Measurements from ENCODE around the gene SLC5A9.
"Not testable (repeated sequence)": the region's sequence is repeated elsewhere in the genome, so short reads cannot be mapped to it uniquely, and the experiment has no call there.

Gene SLC5A9

GRCh38 chr1:48242141-48242736 is 19.7 kb downstream of the SLC5A9 start:
- DNase-seq (ENCODE audit: low read depth) = no peak

DNA sequence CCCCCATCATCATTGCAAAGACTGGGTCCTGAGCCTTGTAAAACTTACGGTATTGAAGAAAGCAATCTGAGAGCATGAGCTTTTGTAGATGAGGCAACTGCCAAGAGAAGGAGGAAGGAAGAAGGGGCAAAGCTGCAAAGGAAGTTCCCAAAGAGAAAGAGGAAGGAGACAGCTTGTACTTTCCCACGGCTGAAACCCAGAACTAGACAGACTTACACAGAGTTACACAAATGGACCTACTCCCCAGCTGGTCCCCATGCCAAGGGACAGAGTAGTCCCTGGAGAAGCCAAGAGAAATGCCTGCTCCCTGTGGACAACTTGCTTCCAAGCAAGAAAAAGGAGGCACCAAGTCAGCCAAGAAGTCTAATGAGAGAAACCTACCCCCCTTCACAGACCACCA is 22.6 kb downstream of the SLC5A9 start:
- DNase-seq (ENCODE audit: low read depth) = no peak

- DNase-seq (ENCODE audit: low read depth) = no peak
Observed at GRCh38 chr1:48246727-48247126, 24.2 kb downstream of the SLC5A9 start.

DNA sequence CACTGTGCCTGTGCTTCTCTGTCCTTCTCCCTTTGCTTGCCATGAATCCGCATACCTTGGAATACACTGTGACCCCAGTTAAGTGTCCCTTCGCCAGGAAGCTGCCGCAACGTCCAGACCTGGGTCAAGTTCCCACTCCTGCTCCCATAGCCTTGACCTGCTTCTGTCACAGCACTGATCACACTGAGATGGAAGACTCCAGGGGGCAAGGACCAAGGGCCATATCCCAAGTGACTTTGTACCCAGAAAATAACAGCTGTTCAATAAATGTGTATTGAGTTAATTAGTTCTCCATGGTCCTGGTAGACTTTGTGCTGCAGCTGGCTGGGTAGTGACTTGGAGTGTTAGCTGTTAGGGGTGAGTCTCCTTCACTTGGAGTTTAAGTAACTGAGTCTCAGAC is 25.8 kb downstream of the SLC5A9 start:
- no peak for DNase-seq (ENCODE audit: low read depth)

DNA sequence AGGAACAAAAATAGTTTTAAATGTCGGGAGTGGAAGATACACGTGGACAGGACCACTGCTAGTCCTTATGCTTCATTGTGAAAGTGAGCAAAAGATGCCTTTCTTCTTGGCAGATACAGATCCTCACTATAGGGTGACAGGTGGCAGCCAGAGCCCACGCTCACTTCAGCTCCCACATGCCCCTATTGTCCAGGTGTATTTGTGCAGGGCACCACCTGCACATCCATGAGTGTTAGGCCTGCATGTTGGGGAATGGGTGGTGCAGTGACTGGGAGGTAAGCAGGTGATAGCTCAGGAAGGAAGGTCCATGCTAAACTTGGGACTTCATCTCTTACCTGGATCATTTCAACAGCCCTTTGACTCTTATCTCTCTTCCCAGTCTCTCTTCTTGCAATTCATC is 27.4 kb downstream of the SLC5A9 start:
- DNase-seq (ENCODE audit: low read depth) = no peak

DNA sequence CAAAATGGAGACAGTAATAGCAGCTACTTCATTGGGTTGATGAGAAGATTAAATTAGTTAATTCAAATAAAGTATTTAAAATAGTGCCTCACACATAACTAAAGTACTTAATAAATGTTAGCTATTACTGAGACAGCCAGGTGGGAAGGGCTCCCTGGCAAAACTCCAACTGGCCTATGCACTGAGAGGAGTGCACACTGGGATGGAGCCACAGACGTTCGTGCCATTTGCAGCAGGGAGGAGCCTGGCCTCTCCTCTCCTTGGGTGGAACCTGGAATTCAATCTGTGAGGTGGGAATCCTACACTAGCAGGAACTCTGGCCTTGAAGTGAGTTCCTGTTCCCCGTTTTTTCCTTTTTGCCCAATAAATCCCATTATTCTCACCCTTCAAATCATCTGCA is 28.1 kb downstream of the SLC5A9 start:
- DNase-seq (ENCODE audit: low read depth) = no peak

DNA sequence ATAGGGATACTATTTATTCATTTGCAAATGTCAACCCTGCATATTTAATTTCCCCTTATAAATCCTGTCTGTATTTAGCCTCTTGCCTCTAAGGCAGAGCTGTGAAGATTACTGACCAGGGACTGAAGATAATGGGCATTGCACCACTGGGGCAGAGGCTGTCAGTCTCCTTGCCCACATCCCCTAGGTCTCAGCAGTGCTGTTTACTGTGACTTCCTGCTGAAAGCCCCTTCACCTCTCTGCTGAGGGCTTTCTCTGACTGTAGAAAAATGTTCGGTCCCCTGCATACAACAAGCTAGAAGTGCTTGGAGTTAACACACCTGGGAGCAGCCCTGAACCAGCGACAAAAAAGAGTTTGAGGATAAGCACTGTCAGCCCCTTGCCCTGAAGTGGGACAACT is 28.8 kb downstream of the SLC5A9 start:
- no peak for DNase-seq (ENCODE audit: low read depth)

GRCh38 chr1:48251821-48252220 is 29.3 kb downstream of the SLC5A9 start:
- DNase-seq (ENCODE audit: low read depth) = no peak

- DNase-seq (ENCODE audit: low read depth) = no peak
Observed at GRCh38 chr1:48254254-48254653, 31.7 kb downstream of the SLC5A9 start.

GRCh38 chr1:48258106-48258505 is 35.6 kb downstream of the SLC5A9 start:
- no peak for DNase-seq (ENCODE audit: low read depth)

DNA sequence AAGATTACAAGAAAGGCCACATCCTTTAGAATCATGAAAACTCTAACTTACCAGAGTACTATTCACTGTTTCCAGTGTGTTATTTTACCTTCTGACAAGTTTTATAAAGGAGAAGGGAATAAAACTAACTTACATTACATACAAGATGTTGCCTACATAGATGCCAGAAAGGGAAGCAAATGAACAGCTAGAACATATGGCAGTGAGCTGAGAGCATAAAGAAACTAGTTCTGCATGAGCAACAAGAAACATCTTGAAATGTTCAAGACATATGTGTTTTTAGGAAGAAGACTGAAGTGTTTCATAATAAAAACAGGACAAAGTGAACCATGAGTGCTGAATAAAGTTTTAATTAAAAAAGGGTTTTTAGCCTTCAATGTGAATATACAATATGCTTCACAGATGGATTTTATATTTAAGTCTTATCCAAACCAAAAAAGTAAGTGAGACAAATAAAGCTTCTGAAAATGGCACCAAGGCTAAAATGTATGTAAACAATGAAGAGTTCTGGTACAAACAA is 39.4 kb downstream of the SLC5A9 start:
- DNase-seq (ENCODE audit: low read depth) = no peak

DNA sequence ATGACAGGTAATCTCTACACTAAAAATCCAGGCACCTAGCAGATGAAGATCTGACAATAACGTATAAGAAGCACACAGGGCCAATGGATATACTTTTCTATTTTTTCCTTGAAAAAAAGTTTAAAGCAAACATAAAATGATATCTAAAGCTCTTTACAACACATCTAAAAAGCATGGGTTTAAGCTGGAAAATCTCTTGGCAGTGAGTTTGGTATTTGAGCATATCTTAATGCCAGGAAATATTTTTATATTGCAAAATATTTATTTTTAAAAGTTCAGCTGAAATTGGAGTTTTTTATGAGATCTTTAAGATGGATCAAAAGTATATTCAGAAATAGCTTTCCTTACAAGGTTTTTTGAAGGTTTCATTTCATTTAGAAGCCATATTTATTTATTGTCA is 40.5 kb downstream of the SLC5A9 start:
- DNase-seq (ENCODE audit: low read depth) = no peak

- no peak for DNase-seq (ENCODE audit: low read depth)
Observed at GRCh38 chr1:48266576-48266975, 44.1 kb downstream of the SLC5A9 start.

DNA sequence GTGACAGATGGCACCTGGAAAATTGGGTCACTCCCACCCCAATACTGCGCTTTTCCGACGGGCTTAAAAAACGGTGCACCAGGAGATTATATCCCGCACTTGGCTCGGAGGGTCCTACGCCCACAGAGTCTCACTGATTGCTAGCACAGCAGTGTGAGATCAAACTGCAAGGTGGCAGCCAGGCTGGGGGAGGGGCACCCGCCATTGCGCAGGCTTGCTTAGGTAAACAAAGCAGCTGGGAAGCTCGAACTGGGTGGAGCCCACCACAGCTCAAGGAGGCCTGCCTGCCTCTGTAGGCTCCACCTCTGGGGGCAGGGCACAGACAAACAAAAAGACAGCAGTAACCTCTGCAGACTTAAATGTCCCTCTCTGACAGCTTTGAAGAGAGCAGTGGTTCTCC is 54.9 kb downstream of the SLC5A9 start:
- DNase-seq (ENCODE audit: low read depth) = not testable (repeated sequence)

GRCh38 chr1:48282329-48282728 is 59.8 kb downstream of the SLC5A9 start:
- not testable (repeated sequence) for DNase-seq (ENCODE audit: low read depth)

DNA sequence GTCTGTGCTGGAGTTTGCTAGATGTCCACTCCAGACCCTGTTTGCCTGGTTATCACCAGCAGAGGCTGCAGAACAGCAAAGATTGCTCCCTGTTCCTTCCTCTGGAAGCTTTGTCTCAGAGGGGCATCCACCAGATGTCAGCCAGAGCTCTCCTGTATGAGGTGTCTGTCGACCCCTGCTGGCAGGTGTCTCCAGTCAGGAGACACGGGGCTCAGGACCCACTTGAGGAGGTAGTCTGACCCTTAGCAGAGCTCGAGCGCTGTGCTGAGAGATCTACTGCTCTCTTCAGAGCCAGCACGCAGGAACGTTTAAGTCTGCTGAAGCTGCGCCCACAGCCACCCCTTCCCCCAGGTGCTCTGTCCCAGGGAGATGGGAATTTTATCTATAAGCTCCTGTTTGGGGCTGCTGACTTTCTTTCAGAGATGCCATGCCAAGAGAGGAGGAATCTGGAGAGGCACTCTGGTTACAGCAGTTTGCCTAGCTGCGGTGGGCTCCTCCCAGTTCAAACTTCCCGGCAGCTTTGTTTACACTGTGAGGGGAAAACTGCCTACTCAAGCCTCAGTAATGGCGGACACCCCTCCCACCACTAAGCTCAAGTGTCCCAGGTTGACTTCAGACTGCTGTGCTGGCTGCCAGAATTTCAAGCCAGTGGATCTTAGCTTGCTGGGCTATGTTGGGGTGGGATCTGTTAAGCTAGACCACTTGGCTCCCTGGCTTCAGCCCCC is 62.3 kb downstream of the SLC5A9 start:
- not testable (repeated sequence) for DNase-seq (ENCODE audit: low read depth)

- DNase-seq (ENCODE audit: low read depth) = no peak
Observed at GRCh38 chr1:48285525-48285924, 63.0 kb downstream of the SLC5A9 start.

DNA sequence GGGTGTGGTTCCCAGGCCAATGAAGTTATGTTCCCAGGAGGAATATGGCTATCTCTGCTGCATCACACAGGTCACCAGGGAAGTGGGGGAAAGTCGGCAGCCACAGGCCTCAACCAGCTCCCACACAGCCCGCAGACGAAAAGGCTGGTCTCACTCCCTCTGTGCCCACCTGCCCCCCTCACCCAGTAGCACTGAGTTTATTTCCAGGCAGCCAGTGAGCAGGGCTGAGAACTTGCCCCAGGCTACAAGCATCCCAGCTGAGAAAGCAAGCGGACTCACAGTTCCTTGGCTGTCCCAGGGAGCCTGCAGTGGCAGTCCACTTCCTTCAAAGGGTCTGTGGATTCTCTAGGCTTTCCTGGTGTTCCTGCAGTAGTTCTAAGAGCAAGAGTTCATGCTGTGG is 68.9 kb downstream of the SLC5A9 start:
- no peak for DNase-seq (ENCODE audit: low read depth)

DNA sequence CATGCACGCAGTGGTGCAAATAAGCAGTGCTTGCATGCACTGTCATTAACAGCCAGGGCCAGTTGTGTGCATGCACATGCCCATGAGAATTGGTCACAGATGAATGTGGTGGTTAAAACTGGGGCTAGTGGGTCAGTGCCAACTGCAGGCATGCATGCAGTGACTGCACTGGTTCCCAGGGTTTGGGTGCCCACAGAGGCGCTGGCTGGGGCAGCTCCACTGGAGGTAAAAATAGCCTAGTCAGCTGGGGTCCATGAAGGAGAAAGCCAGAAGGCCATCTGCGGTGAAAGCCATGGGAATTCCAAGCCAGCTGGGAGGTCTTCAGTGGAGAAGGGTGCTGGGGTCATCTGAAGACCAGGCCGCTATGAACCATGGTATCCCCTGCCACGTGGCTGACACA is 70.2 kb downstream of the SLC5A9 start:
- DNase-seq (ENCODE audit: low read depth) = no peak

GRCh38 chr1:48294094-48294493 is 71.6 kb downstream of the SLC5A9 start:
- DNase-seq (ENCODE audit: low read depth) = not testable (repeated sequence)

DNA sequence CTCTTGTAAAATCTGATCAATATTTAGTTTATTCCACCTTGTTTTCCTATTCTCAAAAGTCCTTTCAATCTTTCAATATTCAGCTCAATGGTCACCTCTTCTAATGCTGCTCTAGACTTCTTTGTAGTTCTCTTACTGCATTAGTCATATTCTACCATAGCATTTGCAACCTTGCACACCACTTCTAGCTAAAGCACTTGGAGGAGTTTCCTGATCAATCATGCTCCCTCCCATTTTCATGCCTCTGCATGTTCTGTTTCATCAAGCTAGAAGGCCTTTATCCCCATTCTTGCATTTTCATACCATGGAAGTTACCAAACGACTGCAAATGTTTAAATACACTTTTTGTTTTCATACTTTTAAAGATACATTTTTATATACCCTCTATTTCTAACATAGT is 72.1 kb downstream of the SLC5A9 start:
- no peak for DNase-seq (ENCODE audit: low read depth)
